ENCODE results near the gene RETREG1. TPM values are rescaled to one million over a fixed set of nuclear protein-coding genes. Genes with fewer than 3 reads are reported as not detected.

RETREG1 gene
- total and polyA plus RNA-seq, 2 experiments from 2014 or later: 2.3 to 3.6 TPM

DNA sequence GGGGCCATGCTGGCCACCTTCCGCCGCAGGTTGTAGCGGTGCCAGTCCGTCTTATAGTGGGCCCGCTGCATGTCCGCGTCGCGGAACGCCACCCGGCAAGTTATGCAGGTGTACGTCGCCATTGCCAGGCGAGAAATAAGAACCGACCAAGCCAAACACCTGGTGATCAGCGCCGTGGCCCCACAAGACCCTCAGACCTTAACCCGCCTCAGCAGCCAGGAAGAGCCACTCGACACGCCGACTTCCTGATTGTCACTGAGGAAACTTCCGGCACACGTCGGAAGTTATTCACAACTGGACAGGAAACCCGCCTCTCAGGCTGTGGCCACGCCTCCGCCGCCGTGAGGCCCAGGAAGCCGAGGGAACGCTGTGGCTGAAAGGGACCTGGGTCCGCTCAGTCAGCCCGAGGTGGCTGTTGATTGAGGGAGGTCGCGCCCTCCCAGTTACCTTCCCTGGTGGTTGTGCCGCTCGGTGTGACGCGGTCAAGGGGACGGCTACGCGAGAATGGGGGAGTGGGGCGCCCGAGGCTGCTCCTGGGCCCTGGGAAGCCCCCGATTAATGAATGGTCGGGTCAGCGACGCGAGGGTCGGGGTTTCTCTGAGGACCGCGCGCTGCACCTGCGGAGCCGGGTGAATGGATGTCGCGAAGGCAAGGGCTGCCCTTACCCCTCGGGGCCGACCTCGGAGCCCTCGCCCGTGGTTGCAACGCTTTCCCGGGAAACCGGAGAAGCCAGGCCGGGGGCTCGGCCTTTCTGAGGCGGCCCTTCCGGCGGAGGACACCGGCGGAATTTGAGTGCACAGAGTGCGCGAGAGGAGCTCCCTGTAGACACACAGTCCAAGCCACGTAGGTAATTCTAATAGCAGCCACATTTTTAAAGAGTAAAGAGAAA lies 151.0 kb downstream of the RETREG1 start, which contains the start of gene ZNF622:
TSS of gene ZNF622 (minus strand) at position 257 of the 889 bp plus-strand sequence. CDS start at position 122, 135 bp downstream.
- Histone ChIP-seq H3K4me2 (peak within 1 kb of the TSS; percentile 98), H2AFZ (peak within 1 kb of the TSS; percentile 98), H3K36me3 (ENCODE audit: insufficient read depth) (peaks cover 20% of the 10 kb centered on the region), H3K27ac (ENCODE audit: low read depth) (peak within 1 kb of the TSS; percentile 72; the same call in 1 of the 2 replicates), H3F3A (replicated peaks; ENCODE audit: low read depth) (no peaks in the 10 kb centered on the region), H3K4me3 (peak within 1 kb of the TSS; percentile 97), H3K9me2 (ENCODE audit: insufficient read depth) (no peaks in the 10 kb centered on the region), H3K79me2 (replicated peaks; ENCODE audit: insufficient read depth) (peaks cover 42% of the 10 kb centered on the region), H4K20me1 (replicated peaks; ENCODE audit: insufficient read depth) (peaks cover 5% of the 10 kb centered on the region), H3K4me1 (ENCODE audit: insufficient read depth) (peaks cover 26% of the 10 kb centered on the region), H3K27me3 (ENCODE audit: insufficient read depth) (no peaks in the 10 kb centered on the region)
- Mint-ChIP-seq H3K27ac (peak within 1 kb of the TSS; percentile 94), H3K9me3 (no peaks in the 10 kb centered on the region; the same call in 2 of the 3 replicates), H3K4me1 (peaks cover 25% of the 10 kb centered on the region), H3K36me3 (ENCODE audit: low read depth) (peaks cover 30% of the 10 kb centered on the region), H3K4me3 (peak within 1 kb of the TSS; percentile 99), H3K27me3 (ENCODE audit: insufficient read depth, low read depth, poor library complexity) (peaks cover 13% of the 10 kb centered on the region)
- TF ChIP-seq JUNB (IDR thresholded peaks at IDR 0.05; ENCODE audit: unreplicated experiment) (no peak), ZNF462 (CRISPR knock-in tag; IDR thresholded peaks at IDR 0.05) (no peak), CREB1 (CRISPR knock-in tag; IDR thresholded peaks at IDR 0.05; ENCODE audit: low read depth) (peak; percentile 57), NANOG (IDR thresholded peaks at IDR 0.05; ENCODE audit: borderline replicate concordance) (no peak), POLR2AphosphoS5 (IDR thresholded peaks at IDR 0.05; ENCODE audit: low read depth) (peak; percentile 100), STAT1 (IDR thresholded peaks at IDR 0.05; ENCODE audit: unreplicated experiment) (no peak), EZH2phosphoT487 (IDR thresholded peaks at IDR 0.05; ENCODE audit: unreplicated experiment) (no peak), ZNF331 (CRISPR knock-in tag; IDR thresholded peaks at IDR 0.05; ENCODE audit: low read depth) (no peak), ZNF114 (CRISPR knock-in tag; IDR thresholded peaks at IDR 0.05) (no peak), EZH2 (IDR thresholded peaks at IDR 0.05; ENCODE audit: low read depth, unreplicated experiment) (no peak), CTCF (conservative IDR thresholded peaks at IDR 0.05; ENCODE audit: low read depth in 2 of 2) (no peak)
- TF ChIP-seq, protein P1, sequence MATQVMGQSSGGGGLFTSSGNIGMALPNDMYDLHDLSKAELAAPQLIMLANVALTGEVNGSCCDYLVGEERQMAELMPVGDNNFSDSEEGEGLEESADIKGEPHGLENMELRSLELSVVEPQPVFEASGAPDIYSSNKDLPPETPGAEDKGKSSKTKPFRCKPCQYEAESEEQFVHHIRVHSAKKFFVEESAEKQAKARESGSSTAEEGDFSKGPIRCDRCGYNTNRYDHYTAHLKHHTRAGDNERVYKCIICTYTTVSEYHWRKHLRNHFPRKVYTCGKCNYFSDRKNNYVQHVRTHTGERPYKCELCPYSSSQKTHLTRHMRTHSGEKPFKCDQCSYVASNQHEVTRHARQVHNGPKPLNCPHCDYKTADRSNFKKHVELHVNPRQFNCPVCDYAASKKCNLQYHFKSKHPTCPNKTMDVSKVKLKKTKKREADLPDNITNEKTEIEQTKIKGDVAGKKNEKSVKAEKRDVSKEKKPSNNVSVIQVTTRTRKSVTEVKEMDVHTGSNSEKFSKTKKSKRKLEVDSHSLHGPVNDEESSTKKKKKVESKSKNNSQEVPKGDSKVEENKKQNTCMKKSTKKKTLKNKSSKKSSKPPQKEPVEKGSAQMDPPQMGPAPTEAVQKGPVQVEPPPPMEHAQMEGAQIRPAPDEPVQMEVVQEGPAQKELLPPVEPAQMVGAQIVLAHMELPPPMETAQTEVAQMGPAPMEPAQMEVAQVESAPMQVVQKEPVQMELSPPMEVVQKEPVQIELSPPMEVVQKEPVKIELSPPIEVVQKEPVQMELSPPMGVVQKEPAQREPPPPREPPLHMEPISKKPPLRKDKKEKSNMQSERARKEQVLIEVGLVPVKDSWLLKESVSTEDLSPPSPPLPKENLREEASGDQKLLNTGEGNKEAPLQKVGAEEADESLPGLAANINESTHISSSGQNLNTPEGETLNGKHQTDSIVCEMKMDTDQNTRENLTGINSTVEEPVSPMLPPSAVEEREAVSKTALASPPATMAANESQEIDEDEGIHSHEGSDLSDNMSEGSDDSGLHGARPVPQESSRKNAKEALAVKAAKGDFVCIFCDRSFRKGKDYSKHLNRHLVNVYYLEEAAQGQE (IDR thresholded peaks at IDR 0.05; ENCODE audit: unreplicated experiment): peak; percentile 5
- TF ChIP-seq, protein P2, sequence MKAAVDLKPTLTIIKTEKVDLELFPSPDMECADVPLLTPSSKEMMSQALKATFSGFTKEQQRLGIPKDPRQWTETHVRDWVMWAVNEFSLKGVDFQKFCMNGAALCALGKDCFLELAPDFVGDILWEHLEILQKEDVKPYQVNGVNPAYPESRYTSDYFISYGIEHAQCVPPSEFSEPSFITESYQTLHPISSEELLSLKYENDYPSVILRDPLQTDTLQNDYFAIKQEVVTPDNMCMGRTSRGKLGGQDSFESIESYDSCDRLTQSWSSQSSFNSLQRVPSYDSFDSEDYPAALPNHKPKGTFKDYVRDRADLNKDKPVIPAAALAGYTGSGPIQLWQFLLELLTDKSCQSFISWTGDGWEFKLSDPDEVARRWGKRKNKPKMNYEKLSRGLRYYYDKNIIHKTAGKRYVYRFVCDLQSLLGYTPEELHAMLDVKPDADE (IDR thresholded peaks at IDR 0.05): peak; percentile 60; the same call in 1 of the 2 replicates
- DNase-seq (ENCODE audit: low spot score): peak; percentile 92
- peak; percentile 96 for ATAC-seq

Measured in GM23338 (cell line).